Stimulated activated CD4-positive, alpha-beta T cell treated with anti-CD3 and anti-CD28 coated beads, Interleukin-4, amount 100 ng/mL, for 4 hours (primary cell): ENCODE measurements around the gene FASTKD3.

ENCODE experiments used
- DNase-seq, 2 experiments: peaks; one replicate each; pipeline ENCODE4 v3.0.0-alpha.2; 2020

Gene FASTKD3

DNA sequence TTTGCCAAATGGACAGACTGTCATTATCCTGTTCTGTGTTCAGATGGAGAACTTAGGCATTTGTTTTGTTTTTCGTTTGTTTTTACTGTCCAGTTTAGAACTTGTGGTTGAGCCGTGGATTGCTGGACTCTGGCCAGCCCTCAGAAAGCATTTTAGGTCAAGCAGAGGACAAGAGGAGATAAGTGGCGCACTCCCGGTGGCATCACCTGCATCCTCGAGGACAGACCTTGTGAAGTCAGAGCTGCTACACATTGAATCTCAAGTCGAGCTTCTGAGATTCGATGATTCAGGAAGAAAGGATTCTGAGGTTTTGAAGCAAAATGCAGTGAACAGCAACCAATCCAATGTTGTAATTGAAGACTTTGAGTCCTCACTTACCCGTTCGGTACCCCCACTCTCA, 9.0 kb upstream of the FASTKD3 start:
- no peak for DNase-seq

DNA sequence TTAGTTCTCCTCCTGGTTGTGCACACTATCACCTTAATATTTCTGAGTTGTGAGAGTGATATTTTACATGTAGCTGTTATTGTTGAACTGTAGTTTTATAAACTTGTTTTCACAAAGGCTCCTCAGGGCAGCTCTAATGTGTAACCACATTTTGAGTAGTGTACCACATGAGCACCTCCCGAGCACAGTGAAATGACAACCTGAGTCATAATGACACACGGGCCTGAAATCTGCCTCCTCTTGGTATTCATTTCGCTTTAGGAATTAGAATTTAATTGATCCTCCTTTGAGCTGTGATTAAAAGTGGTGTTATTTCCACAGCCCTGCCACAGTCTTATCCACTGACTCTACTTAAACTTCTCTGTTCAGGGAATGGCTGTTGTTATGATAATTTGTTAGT, 8.0 kb upstream of the FASTKD3 start:
- no peak for DNase-seq

DNA sequence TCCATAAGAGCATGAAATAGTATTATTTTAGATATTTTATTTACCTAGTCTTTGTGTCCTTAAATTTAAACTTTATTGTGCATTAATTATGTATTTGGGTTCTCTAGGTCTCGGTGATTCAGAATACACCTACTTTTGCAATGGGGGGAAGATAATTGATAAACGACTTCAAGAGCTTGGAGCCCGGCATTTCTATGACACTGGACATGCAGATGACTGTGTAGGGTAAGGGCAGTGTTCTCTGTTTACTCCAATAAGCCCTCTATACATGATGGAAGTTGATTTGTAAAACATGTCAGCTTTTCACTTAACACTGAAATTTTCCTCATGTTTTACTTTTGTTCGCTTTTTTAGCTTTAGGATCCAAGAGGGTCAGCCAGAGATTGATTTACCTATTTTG, 6.3 kb upstream of the FASTKD3 start:
- no peak for DNase-seq

DNA sequence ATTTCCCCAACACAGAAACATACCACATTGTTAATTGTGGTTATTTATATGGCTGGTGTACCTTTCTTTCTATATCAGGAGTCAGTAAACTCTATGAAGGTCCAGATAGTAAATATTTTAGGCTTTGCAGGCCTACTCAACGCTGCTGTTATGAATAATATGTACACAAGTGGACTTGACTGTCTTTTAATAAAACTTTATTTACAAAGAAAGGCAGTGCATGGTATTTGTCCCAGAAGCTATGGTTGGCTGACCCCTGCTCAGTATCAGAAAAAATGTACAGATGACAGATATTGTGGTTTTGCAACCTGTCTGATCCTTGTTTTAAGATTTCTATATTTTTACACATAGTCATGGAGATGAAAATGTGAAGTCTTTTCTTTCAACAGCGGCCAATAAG, 5.8 kb upstream of the FASTKD3 start:
- no peak for DNase-seq

DNA sequence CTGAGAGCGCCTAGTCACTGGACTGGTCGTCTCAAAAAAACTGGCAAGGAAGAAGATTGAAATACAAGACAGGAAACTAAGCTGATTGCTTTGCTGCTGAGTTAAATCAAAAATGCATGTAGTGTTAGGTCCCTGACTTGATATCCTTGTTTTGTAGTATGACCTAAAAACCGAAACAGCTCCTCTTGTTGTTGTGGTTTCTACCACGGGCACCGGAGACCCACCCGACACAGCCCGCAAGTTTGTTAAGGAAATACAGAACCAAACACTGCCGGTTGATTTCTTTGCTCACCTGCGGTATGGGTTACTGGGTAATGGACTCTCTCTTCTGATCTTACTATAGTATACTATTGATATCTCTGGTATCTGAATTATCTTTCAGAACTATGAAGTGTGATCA, 4.4 kb upstream of the FASTKD3 start:
- DNase-seq: no peak

DNA sequence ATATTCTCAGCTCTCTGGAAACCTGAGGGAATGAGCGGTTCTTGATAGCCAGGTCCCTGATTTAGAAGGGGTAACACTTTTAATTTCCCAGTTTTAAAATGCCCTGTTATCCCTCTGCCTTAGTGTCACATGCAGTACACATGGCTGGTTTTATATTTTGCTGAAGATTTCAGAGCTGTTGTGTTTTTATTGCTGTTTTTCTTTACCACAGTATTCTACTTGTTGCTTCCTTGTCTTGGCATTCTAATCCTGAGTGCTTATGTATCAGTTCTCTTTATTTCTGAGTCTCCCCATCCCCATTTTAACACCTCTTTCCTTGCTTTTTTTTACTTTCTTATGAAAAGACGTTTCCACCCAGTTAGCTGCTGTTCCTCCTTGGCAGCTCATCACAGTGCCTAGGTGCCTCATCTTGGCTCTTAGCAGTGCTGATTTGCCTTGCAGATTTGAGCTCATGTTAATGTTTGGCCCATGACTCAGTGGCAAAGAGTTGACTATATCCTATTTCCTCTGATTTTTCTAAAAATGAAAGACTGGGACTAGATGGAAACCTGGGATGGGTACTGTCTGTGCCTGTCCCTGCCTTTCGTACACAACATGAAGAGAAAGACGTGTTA, 3.8 kb upstream of the FASTKD3 start:
- no peak for DNase-seq

DNA sequence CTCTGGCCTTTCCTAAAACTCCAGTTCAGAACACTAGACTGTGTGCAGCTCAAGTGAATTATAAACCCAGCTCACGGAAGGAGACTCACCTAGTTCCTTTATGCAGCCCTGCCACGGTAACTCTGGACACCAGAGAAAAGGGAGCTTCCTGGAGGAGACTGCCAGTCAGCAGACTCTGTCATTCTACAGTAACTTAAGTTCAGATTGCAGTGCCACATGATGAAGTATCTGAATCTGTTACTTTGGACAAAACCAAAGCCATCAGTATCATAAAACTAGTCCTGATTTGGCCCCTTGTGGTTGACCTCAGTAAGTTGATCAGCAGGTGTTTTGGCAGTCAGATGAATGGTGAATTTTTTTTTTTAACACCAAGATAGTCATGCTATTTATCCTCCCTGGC, 2.8 kb upstream of the FASTKD3 start:
- DNase-seq: no peak

DNA sequence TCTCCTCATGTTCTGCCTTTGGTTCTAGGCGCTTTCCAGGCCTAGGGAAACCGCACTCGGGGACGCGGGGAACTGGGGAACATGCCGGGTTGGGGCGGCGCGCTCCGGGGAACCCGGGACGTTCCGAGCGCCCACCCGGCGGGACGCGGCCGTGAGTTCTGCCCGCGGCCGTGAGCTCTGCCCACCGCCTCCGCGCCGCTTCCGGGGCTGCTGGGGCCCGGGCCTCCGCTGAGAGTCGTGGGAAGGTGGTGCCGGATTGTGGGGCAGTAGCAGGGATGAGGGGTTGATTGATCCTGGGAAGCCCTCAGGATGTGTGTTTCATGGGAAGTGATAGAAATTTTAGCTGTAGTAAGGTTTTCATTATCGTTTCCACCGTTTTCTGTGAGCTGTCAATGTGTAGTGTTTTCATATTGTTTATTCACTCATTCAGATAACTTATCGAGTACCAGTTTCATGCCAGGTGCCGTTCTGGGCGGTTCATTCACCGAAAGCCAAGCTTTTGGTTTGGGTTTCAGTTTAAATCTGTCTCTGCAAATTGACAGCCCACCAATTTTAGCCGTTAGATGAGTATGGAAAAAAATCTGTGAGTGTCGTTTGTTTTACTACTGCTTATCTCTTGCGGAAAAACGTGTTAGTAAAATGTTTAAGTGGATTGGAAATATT, 774 bp upstream of the FASTKD3 start:
- DNase-seq: peak in 1 of 2 experiments; percentile 33

DNA sequence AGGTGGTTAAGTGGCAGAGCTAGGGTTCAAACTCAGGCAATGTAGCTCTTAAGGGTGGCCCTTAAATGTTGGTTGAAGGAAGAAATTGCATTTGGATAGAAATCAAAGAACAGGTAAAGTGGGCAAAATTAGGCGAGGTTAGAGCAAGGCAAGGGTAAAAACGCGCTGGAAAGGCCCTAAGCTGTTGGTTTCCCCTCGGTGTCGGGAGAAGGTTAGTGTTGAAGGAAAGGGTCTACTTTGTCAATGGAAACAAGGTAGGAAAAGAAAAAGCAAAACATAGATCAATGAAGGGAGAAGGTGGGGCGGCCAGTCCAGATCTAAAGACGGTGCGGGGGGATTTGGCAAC, 431 bp downstream of the FASTKD3 start:
- DNase-seq: no peak

DNA sequence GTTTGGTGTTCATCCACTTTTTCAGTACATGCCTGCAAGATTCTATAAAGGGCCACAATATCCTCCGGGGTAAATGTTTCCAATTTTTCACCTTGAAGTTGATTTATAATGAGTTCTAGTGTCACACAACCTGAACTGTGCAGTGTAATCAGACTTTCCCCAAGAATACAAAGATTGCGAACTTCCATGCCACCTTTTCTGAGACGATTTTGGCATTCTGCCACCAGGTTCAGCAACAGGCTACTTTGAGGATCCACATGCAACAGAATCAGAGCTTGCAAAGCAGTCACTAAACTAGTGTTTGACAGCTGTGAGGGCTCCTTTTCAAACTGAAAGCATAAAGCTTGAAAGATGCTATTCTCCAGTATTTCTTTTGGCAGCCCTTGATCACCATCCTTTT, 1.6 kb downstream of the FASTKD3 start:
- DNase-seq: no peak

DNA sequence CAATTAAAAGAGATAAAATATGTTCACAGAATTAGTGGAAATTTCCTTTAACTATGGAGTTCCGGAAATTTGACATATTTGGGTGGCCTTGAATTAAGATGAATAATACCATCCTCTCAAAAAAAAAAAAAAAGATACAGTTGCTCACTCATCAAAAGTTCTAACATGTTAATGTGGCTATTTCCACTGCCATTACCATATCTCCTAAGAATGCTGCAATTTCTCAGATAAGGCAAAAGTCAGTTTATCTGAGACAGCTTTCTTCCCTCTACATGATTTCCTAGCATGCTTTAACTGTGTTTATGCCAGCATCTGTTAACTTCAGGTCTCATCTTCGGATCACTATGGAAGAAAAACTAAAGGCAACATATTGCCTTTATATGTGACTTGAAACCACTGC, 2.6 kb downstream of the FASTKD3 start:
- DNase-seq: no peak

DNA sequence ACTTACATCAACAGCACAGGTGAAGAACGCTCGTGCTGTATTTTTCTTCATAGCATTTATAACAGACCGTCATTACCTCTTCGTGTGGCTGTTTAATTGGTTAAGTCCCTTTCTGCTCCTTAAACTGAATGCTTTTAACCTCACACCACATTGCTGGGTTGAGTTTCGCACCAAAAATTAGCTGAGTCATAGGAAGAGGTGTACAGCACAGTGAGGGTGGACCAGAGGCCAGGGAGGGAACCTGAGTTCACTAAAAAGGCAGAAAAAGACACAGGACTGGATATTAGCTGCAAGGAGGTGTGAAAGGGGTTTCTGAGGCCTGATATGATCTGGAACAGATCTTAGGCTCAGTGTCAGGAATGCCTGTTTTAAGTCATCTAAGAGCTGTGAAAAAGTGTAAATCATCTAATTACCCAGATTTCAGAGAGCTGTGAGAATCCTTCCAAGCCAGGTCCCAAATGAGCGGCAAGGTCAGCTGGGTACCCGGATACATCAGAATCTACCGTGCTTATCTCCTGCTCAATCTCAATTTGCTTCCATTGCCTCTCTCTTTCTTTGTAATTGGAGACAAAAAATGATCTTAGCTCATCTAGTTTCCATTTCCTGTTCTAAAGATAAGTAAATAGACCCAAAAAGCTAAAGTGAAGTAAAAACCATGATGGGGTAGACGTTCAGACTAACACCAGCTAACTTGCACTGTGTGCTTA, 10.8 kb downstream of the FASTKD3 start:
- no peak for DNase-seq

DNA sequence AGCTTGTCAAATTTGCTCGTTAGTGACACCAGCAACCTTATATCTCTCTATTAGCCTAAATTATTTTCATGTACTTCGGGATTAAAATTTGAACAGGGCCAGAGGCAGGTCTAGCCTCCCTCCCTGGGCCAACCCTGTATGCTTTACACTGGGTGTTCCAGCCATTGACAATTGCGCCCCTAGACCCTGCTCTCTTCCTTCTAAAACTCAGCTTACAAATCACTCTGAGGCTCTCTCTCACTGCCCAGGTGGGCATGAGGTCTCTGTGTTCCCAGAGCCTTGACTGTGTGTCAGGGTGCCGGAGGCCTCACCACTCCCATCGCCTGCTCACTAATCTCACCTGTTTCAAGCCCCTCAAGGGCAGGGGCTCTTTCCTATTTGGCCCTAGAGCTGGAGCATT, 11.5 kb downstream of the FASTKD3 start:
- no peak for DNase-seq

DNA sequence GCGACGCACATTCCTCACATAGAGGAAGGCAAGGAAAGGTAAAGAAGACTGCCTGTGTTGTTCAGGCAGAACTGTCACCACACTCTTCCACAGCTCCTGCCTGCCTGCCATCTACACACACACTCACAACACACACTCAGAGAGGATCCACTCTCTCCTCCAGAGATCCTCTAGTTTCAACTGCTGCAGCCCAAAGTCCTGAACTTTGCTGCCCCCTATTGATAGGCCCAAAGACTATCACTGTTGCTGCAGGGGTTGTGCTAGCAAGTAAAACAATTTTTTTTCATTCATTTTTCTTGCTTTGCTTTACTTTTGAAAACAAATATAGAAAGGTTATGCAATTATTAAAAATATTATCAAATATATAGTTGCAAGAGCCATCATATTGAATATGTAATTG, 12.0 kb downstream of the FASTKD3 start:
- peak in 1 of 2 experiments; percentile 24 for DNase-seq

DNA sequence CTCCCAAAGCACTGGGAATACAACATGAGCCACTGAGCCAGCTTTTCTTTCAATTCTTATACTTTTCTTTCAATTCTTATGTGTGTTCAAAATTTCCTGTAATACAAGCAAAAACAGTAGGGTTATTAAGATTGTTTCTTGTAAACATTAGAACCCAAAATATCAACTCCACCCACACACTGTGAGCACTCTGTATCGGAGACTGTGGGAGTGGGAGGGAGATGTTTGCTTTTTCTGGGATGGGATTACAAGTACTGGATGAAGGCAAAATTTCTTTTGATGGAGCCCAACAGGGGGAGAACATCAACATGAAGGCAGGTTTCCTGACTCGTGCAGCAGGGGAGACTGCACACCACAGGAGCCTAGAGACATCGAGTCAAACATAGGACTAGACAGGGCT, 13.2 kb downstream of the FASTKD3 start:
- DNase-seq: no peak

DNA sequence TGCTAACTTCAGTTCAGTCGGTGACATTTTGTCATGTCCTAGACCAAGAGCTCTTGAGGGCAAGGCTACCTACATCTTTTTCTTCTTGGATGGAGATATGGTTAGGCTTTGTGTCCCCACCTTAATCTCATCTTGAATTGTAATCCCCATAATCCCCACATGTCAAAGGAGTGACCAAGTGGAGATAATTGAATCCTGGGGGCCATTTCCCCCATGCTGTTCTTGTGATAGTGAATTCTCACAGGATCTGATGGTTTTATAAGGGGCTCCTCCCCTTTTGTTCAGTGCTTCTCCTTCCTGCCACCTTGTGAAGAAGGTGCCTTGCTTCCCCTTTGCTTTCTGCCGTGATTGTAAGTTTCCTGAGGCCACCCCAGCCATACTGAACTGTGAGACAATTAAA, 15.8 kb downstream of the FASTKD3 start:
- DNase-seq: no peak

DNA sequence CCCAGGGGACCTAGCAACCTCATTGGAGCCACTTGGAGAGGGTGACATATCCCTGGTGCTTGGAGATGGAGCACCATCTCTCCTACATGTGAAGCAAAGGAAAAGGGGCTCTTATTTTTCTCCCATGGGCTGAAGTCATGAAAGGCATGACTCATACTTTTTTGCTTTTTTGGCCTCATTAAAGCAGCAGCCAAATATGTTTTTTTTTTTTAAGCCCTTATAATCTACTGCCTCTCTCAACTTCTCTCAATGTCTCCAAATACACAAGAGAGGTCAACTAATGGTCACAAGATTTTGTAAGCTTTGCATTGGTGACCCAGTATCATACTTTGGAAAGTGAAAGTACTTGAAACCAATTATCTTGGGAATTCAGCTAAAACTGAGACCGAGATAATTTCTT, 16.3 kb downstream of the FASTKD3 start:
- no peak for DNase-seq

DNA sequence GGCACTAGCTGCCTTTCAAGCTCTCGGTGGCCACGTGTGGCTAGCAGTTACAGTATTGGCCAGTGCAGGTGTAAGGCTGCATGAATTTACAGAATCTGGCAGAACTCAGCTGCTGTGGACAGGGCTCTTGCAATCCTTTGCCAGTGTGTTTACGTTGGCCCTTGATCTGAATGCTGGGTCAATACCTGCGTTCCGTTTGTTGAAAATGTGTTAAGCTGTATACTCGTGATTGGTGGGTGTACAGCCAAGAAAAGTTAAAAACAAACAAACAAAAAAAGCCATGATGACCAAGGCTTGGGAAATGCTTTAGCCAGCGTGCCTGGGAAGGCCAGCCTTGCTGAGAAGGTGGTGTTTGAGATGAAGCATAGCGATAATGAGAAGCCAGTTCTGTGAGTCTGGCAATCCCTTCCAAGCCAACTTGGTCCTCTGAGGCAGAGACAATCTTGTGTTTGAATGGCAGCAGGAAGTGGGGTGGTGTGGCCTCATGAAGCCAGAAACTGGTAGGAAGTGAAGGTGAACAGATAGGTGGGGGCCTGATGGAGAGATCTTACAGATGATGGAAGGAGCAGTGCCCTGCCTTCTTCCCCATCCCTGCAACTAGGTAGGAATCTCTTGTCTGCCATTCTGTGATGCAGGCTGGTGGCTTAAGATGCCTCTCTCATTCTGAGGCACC, 17.1 kb downstream of the FASTKD3 start:
- DNase-seq: no peak

DNA sequence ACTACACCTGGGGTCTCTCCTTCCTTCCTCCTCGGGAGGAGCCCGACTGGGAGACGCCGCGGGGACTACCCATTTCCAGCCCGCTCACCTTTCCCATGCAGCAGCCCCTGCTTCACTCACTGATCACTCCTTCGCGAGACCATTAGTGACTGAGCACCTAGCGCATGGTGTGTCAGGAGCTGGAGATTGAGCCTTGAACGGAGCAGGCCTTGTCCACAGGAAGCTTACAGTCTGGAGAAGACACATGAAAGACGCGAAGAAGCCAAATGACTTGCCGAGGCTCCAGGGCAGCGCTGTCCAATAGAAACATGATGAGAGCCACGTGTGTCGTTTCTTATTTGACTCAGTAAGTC, 17.6 kb downstream of the FASTKD3 start:
- DNase-seq: no peak

DNA sequence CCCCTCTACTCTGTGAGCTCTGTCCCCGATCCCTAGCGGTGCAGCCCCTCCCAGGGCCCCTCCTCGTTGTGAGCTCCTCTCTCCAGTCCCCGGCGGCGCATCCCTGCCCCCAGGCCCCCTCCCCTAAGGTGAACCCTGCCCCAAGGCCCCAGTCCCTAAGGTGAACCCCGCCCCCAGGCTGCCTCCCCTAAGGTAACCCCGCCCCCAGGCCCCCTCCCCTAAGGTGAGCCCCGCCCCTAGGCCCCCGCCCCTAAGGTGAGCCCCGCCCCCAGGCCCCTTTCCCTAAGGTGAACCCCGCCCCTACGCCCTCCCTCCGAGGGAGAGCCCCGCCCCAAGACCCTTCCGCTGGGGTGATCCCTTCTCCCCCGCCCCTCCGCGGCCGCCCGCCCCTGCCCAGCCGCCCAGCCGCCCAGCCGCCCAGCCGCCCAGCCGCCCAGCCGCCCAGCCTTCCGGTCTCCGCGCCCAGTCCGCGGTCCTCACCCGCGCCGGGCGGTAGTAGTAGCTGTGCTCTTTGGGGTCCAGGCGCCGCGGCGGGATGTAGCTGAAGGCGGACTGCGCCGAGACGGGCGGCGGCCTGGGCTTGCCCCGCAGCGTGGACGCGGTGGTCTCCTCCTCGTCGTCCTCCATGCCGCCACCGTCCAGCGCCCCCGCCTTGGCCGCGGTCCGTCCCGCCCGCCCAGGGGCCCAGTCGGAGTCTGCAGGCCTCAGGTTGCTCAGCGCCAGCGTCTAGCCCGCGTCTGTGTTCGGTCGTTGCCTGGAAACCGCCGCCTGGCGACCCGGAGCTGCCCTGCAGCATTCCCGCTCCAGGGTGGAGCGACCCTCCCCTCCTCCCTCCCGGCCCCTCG, 18.2 kb downstream of the FASTKD3 start, which contains the start of gene CFAP90:
Gene CFAP90 (minus strand): TSS at position 739 of the 845 bp plus-strand sequence. CDS start 112 bp downstream, at position 627.
- DNase-seq: peak; percentile 21 to 34

DNA sequence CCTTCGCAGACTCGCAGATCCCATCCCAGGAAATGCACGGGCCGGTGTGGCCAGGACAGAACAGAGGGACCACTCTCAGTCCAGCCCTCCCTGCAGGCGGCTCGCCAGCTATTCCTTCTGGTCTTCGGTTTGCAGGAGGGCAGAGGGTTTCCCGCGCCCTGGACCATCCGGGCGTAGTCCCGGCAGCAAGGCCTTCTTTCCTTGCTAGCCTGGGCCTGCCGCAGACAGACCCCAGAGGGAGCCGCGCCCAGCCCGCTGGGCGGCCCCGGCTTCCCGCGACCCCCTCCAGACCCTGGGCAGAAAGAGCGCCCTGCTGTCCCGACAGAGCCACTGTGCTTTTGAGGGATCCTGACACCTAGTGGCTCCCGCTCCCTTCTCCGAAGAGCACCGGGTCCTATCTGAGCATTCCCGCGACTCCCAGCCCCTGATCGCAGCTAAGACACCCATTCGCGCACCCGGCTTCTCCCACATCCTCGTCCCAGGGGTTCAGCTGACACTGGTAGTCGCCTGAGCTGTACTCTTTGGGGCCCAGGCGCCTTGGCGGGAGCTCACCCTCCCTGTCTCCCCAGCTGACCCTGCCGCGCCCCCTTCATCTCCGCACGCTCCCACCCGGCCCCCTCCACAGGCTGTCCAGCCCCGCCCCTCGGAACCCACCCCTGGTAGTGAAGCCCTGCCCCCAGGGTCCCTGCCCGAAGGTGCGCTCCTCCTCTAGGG, 19.0 kb downstream of the FASTKD3 start:
- DNase-seq: no peak

DNA sequence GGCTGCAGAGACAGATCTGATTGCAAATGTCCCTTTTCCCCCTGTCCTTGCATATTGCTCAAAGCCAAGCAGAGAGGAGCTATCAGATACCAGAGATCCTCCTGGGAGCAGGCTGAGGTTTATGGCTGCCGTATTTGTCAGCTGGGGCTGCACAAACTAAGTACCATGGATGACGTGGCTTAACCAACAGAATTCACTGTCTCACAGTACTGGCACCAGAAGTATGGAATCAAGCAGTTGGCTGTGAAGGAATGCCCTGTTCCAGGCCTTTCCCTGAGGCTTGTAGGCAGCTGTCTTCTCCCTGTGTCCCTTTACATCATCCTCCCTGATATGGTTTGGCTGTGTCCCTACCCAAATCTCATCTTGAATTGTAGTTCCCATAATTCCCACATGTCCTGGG, 20.5 kb downstream of the FASTKD3 start:
- no peak for DNase-seq
